Epithelial cell of esophagus (primary cell): ENCODE measurements around the gene MAPK9.
A peak's percentile ranks its signal among the peaks of the same experiment; 100 is the strongest.

Source experiments
- DNase-seq: peaks from one replicate; pipeline ENCODE4 v3.0.0; 2010; ENCODE audit warnings: low read depth
- H3K4me3 ChIP-seq: 2 replicates; pipeline ENCODE4 v1.5.1; 2011; ENCODE audit warnings: mild to moderate bottlenecking, low read length, control low read depth
- TF ChIP-seq, protein P1 (sequence below): IDR thresholded peaks from 2 replicates; pipeline ENCODE4 v1.5.1; 2011; ENCODE audit warnings: low read depth, mild to moderate bottlenecking, low read length, control low read depth, inconsistent platforms; ENCODE audit not compliant: insufficient read depth; ENCODE audit errors: missing control alignments

MAPK9 gene

DNA sequence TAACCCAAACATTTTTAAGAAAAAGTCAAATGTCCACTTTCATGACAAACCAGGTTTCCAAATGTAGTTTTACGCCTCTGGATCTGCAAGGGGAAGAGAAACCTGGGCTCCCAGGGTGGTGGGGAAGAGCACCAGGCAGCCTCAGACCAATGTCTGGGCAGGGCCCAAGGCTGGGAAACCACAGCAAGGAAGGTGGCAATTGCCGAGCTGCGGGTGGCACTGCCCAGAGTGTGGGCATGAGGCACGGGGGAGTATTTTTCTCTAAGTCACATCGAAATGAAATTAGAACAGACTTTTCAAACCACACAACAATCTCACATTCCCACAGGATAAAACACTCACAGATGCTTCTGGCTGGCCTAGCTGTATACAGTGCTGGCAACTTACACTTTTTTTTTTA lies 50.3 kb downstream of the MAPK9 start:
- TF ChIP-seq, protein P1, sequence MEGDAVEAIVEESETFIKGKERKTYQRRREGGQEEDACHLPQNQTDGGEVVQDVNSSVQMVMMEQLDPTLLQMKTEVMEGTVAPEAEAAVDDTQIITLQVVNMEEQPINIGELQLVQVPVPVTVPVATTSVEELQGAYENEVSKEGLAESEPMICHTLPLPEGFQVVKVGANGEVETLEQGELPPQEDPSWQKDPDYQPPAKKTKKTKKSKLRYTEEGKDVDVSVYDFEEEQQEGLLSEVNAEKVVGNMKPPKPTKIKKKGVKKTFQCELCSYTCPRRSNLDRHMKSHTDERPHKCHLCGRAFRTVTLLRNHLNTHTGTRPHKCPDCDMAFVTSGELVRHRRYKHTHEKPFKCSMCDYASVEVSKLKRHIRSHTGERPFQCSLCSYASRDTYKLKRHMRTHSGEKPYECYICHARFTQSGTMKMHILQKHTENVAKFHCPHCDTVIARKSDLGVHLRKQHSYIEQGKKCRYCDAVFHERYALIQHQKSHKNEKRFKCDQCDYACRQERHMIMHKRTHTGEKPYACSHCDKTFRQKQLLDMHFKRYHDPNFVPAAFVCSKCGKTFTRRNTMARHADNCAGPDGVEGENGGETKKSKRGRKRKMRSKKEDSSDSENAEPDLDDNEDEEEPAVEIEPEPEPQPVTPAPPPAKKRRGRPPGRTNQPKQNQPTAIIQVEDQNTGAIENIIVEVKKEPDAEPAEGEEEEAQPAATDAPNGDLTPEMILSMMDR, result no peak
- H3K4me3 ChIP-seq, result no peak overlapping the region
- no peak for DNase-seq

DNA sequence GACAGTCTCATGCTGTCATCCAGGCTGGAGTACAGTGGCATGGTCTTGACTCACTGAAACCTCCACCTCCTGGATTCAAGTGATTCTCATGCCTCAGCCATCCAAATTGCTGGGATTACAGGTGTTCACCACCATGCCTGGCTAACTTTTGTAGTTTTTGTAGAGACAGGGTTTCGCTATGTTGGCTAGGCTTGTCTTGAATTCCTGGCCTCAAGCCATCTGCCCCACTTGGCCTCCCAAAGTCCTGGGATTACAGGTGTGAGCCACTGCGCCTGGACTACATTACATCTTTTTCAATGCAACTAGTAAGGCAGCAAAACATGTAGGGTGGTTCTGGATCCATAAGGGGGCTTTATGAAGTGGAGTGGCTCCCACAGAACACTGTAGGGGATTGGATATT lies 53.3 kb downstream of the MAPK9 start:
- TF ChIP-seq, protein P1, result no peak
- no peak overlapping the region for H3K4me3 ChIP-seq
- no peak for DNase-seq

GRCh38 chr5:180235846-180236245 lies 56.0 kb downstream of the MAPK9 start:
- DNase-seq, result peak; percentile 75
- TF ChIP-seq, protein P1, result no peak
- H3K4me3 ChIP-seq, result no peak overlapping the region

DNA sequence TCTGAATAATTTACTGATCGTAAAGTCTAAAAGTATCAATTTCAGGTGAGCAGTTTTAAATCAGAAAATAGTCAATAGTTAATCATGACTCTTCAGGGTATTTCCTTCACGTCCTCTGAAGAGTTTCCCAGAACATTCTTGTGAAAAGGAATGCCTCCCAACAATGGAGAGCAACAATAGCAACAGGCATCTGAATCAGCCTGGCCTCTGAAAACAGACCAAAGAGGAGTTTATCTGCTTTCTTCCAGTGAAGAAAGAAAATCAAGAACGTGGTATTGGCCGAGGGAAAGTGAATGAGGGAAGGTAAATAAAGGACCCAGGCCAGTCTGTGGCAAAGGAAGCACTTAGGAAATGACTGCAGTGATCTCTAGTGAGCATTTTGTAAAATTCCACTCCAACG lies 56.8 kb downstream of the MAPK9 start:
- DNase-seq, result no peak
- no peak overlapping the region for H3K4me3 ChIP-seq
- TF ChIP-seq, protein P1, result no peak

- TF ChIP-seq, protein P1, result no peak
- H3K4me3 ChIP-seq, result no peak overlapping the region
- no peak for DNase-seq
Measured at GRCh38 chr5:180234271-180234670, 57.6 kb downstream of the MAPK9 start.

DNA sequence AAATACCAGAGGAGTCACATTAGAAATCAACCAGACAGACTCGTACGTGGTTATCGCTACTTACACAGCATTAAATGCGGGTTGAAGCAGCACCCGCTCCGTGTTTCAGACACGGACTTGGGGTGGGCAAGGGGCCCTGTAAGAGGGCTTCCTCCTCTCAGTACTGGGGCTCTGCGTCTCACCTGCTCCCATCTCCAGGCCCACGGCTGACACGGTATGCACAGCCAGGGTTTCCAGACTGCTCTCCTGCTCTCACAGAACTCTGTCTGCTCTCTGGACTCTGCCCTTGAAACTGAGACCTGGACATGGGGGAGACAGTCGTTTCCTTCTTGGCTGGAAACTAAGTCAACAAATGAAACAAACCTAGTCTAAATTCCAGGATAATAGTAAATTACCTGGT lies 58.2 kb downstream of the MAPK9 start:
- TF ChIP-seq, protein P1, result no peak
- H3K4me3 ChIP-seq, result no peak overlapping the region
- DNase-seq, result no peak

DNA sequence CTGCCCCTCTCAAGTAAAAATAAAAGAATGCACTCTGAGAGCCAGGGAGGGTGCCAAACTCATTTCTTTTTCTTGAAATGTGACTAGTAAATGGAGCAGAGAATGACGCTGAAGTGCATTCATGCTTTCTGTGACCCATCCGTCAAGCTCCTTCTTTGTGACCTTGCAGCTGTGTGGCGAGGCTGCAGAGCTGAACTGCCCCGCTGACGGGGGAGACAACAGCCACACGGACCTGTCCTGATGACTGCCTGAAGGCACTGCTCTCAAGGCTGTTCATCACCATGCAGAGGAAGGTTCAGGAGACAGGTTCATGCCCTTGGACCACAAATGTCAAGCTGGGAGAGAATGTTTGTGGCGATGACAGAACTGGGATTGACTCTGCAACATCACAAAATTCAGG lies 61.9 kb downstream of the MAPK9 start:
- DNase-seq, result no peak
- H3K4me3 ChIP-seq, result no peak overlapping the region
- TF ChIP-seq, protein P1, result no peak
